ENCODE data around the gene VAMP4. TPM values are rescaled to one million over a fixed set of nuclear protein-coding genes. Genes with fewer than 3 reads are reported as not detected.

The VAMP4 gene
- total RNA-seq, 1 donor from 2014 or later = 7.4 TPM

DNA sequence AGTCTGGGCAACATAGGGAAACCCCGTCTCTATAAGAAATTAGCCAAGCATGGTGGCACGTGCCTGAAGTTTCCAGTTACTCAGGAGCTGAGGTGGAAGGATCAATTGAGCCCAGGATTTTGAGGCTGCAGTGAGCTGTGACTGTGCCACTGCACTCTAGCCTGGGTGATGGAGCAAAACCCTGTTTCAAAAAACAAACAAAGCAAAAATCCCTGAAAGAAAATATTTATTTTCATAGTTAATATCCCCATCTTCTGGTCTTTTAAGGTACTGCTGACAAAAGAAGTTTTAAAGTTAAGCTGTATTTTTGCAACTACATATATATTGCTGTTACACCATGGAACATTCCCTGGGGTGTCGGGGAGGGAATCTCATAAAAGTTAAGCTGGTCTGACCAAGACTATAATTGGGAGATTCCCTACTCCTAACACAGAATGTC is 26.0 kb downstream of the VAMP4 start:
- Histone ChIP-seq H3K27ac (ENCODE audit: low read depth, low read length) (no peak overlapping the region), H4K20me1 (ENCODE audit: insufficient read depth, low read length) (peaks cover 8% of the 10 kb centered on the region), H3K36me3 (ENCODE audit: insufficient read depth, low read length) (peaks cover 3% of the 10 kb centered on the region), H3K9ac (ENCODE audit: low read length) (no peak overlapping the region), H3K4me1 (ENCODE audit: insufficient read depth, low read length) (no peaks in the 10 kb centered on the region), H3K4me2 (ENCODE audit: low read length) (no peak overlapping the region), H2AFZ (ENCODE audit: low read depth, low read length) (no peak overlapping the region), H3K9me3 (ENCODE audit: insufficient read depth, low read depth, low read length) (no peaks in the 10 kb centered on the region), H3K4me3 (ENCODE audit: insufficient read depth, low read depth, low read length) (no peak overlapping the region), H3K27me3 (ENCODE audit: insufficient read depth, low read length) (no peaks in the 10 kb centered on the region), H3K79me2 (ENCODE audit: insufficient read depth, low read length) (peaks cover 8% of the 10 kb centered on the region)
- Mint-ChIP-seq H3K4me1 (ENCODE audit: low read depth, unreplicated experiment) (peaks cover 5% of the 10 kb centered on the region), H3K4me3 (ENCODE audit: unreplicated experiment) (no peak overlapping the region), H3K27ac (ENCODE audit: unreplicated experiment) (no peak overlapping the region), H3K27me3 (ENCODE audit: low read depth, unreplicated experiment) (no peaks in the 10 kb centered on the region), H3K36me3 (ENCODE audit: low read depth, unreplicated experiment) (peaks cover 3% of the 10 kb centered on the region), H3K9me3 (ENCODE audit: unreplicated experiment) (no peaks in the 10 kb centered on the region)
- DNase-seq (ENCODE audit: low read depth) = no peak
- FAIRE-seq = no peak
- no peak for TF ChIP-seq EZH2 (IDR thresholded peaks at IDR 0.05; ENCODE audit: insufficient read depth, low read length)
- TF ChIP-seq, protein P1, sequence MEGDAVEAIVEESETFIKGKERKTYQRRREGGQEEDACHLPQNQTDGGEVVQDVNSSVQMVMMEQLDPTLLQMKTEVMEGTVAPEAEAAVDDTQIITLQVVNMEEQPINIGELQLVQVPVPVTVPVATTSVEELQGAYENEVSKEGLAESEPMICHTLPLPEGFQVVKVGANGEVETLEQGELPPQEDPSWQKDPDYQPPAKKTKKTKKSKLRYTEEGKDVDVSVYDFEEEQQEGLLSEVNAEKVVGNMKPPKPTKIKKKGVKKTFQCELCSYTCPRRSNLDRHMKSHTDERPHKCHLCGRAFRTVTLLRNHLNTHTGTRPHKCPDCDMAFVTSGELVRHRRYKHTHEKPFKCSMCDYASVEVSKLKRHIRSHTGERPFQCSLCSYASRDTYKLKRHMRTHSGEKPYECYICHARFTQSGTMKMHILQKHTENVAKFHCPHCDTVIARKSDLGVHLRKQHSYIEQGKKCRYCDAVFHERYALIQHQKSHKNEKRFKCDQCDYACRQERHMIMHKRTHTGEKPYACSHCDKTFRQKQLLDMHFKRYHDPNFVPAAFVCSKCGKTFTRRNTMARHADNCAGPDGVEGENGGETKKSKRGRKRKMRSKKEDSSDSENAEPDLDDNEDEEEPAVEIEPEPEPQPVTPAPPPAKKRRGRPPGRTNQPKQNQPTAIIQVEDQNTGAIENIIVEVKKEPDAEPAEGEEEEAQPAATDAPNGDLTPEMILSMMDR (IDR thresholded peaks at IDR 0.05; ENCODE audit: insufficient read depth, low read depth, low read length) = peak; percentile 44

DNA sequence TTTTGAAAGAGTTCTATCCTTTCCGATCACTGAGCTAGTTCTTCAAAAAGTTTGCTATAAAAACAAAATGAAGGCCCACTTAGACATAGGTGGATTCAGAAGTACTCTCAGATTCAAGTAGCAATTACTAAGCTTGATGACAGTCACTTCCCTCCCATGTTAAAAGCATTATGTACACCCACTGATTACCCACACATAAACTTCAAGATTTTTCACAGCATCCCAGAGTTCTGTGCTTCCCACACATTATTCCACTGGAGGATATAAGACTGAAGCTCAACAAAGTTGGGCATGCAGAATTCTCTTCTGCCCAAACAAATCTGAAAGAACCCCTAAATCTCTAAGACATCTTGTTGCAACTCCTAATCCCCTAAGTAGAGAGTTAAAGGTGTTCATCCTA is 29.5 kb downstream of the VAMP4 start:
- H3K9me3 ChIP-seq (ENCODE audit: insufficient read depth, low read depth, low read length) = no peaks in the 10 kb centered on the region
- H3K36me3 Mint-ChIP-seq (ENCODE audit: low read depth, unreplicated experiment) = no peaks in the 10 kb centered on the region
- no peaks in the 10 kb centered on the region for H3K27me3 ChIP-seq (ENCODE audit: insufficient read depth, low read length)
- DNase-seq (ENCODE audit: low read depth) = no peak
- TF ChIP-seq, protein P1 (IDR thresholded peaks at IDR 0.05; ENCODE audit: insufficient read depth, low read depth, low read length) = no peak
- no peak for TF ChIP-seq EZH2 (IDR thresholded peaks at IDR 0.05; ENCODE audit: insufficient read depth, low read length)
- H3K4me3 ChIP-seq (ENCODE audit: insufficient read depth, low read depth, low read length) = no peak overlapping the region
- no peaks in the 10 kb centered on the region for H3K9me3 Mint-ChIP-seq (ENCODE audit: unreplicated experiment)
- H3K4me1 ChIP-seq (ENCODE audit: insufficient read depth, low read length) = no peaks in the 10 kb centered on the region
- no peak overlapping the region for H3K27ac Mint-ChIP-seq (ENCODE audit: unreplicated experiment)
- H3K4me2 ChIP-seq (ENCODE audit: low read length) = no peak overlapping the region
- H3K79me2 ChIP-seq (ENCODE audit: insufficient read depth, low read length) = no peaks in the 10 kb centered on the region
- H3K27me3 Mint-ChIP-seq (ENCODE audit: low read depth, unreplicated experiment) = no peaks in the 10 kb centered on the region
- no peak overlapping the region for H3K27ac ChIP-seq (ENCODE audit: low read depth, low read length)
- peaks cover 5% of the 10 kb centered on the region for H3K4me1 Mint-ChIP-seq (ENCODE audit: low read depth, unreplicated experiment)
- H4K20me1 ChIP-seq (ENCODE audit: insufficient read depth, low read length) = peaks cover 8% of the 10 kb centered on the region
- peaks cover 9% of the 10 kb centered on the region for H3K36me3 ChIP-seq (ENCODE audit: insufficient read depth, low read length)
- no peak overlapping the region for H2AFZ ChIP-seq (ENCODE audit: low read depth, low read length)
- FAIRE-seq = no peak
- H3K9ac ChIP-seq (ENCODE audit: low read length) = no peak overlapping the region
- H3K4me3 Mint-ChIP-seq (ENCODE audit: unreplicated experiment) = no peak overlapping the region

DNA sequence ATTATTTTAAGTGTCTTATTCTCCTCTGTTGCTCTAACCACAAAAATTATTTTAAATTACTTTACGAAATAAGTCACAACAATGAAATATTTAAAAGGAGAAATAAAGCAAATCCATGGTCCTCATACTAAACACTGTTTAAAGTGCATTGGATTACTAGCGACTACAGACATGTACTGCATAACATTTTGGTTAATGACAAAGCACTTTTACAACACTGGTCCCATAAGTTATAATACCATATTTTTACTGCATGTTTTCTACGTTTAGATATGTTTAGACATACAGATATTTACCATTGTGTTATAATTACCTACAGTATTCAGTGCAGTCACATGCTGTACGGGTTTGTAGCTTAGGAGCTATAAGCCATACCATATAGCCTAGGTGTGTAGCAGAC is 30.2 kb downstream of the VAMP4 start:
- no peaks in the 10 kb centered on the region for H3K9me3 ChIP-seq (ENCODE audit: insufficient read depth, low read depth, low read length)
- H3K27ac ChIP-seq (ENCODE audit: low read depth, low read length) = no peak overlapping the region
- H3K79me2 ChIP-seq (ENCODE audit: insufficient read depth, low read length) = no peaks in the 10 kb centered on the region
- no peaks in the 10 kb centered on the region for H3K4me1 ChIP-seq (ENCODE audit: insufficient read depth, low read length)
- H4K20me1 ChIP-seq (ENCODE audit: insufficient read depth, low read length) = peaks cover 5% of the 10 kb centered on the region
- Mint-ChIP-seq H3K27ac (ENCODE audit: unreplicated experiment) (no peak overlapping the region), H3K27me3 (ENCODE audit: low read depth, unreplicated experiment) (no peaks in the 10 kb centered on the region), H3K36me3 (ENCODE audit: low read depth, unreplicated experiment) (no peaks in the 10 kb centered on the region), H3K9me3 (ENCODE audit: unreplicated experiment) (no peaks in the 10 kb centered on the region), H3K4me3 (ENCODE audit: unreplicated experiment) (no peak overlapping the region), H3K4me1 (ENCODE audit: low read depth, unreplicated experiment) (no peaks in the 10 kb centered on the region)
- H3K4me2 ChIP-seq (ENCODE audit: low read length) = no peak overlapping the region
- FAIRE-seq (no peak), DNase-seq (ENCODE audit: low read depth) (no peak)
- no peak overlapping the region for H2AFZ ChIP-seq (ENCODE audit: low read depth, low read length)
- no peak overlapping the region for H3K9ac ChIP-seq (ENCODE audit: low read length)
- no peak overlapping the region for H3K4me3 ChIP-seq (ENCODE audit: insufficient read depth, low read depth, low read length)
- TF ChIP-seq, protein P1 (IDR thresholded peaks at IDR 0.05; ENCODE audit: insufficient read depth, low read depth, low read length) = no peak
- TF ChIP-seq EZH2 (IDR thresholded peaks at IDR 0.05; ENCODE audit: insufficient read depth, low read length) = no peak
- no peaks in the 10 kb centered on the region for H3K27me3 ChIP-seq (ENCODE audit: insufficient read depth, low read length)
- peaks cover 9% of the 10 kb centered on the region for H3K36me3 ChIP-seq (ENCODE audit: insufficient read depth, low read length)
